Measurements from ENCODE around the gene DCDC2B.

DCDC2B gene

DNA sequence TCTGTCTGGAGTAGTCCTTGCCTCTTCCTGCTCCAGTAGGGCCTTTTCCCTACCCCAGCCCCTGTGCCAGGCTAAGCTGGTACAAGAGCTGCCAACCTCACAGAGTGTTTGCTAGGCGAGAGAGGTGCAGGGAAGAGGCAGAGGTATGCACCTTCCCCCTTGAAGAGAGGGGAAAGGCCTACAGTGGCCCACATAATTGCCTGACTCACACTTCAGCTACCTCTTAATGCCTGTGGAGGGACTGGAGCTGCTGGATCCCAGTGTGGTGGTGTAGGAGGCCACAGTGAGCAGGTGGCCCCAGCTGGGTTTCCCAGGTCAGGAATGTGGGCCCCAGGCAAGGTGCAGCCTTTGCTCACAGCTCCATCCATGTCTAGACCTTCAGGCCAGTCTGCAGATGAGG is 11.8 kb upstream of the DCDC2B start:
- no peak for DNase-seq

DNA sequence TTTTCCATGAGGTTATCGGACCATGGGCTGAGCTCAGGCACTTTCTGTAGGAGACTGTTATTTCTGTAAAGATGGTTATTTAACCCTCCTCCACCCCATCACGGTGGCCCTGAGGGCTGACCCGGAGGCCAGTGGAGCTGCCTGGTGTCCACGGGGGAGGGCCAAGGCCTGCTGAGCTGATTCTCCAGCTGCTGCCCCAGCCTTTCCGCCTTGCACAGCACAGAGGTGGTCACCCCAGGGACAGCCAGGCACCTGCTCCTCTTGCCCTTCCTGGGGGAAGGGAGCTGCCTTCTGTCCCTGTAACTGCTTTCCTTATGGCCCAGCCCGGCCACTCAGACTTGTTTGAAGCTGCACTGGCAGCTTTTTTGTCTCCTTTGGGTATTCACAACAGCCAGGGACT is 11.1 kb upstream of the DCDC2B start:
- no peak for DNase-seq

DNA sequence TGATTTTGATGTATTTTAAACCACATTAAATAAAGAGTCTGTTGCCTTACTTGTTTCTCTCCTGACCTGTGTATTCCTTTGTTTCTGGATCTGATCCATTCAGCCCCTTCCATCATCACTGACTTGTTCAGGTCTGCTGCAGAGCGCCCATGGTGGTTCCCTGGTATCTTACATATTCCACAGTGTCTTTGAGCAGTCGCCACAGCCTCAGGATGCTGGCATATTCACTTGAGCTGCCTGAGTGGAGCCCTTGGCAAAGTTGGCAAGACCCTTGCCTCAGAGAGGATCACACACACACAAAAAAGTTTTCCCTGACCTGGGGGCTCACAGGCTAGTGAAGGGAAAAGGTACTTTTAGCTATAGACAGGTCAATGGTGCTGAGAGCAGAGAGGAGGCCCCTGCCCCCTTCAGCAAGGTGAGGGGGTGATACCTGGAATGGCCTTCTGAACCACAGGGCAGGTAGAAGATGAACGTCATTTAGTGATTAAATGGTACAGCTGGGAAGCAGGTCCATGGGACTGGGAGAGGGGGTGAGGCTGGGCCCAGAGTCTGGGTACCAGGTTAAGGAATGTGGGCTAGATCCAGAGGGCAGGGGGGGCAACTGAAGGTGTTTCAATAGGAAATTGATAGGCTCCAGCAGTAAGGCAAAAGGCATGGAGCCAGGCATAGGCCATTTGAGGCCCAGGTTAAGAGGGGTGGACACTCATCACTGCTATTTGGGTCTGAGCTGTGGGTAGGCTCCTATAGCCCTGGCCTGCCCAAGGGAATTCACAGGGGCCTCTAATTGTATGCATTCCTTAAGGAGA is 10.4 kb upstream of the DCDC2B start:
- DNase-seq = no peak

DNA sequence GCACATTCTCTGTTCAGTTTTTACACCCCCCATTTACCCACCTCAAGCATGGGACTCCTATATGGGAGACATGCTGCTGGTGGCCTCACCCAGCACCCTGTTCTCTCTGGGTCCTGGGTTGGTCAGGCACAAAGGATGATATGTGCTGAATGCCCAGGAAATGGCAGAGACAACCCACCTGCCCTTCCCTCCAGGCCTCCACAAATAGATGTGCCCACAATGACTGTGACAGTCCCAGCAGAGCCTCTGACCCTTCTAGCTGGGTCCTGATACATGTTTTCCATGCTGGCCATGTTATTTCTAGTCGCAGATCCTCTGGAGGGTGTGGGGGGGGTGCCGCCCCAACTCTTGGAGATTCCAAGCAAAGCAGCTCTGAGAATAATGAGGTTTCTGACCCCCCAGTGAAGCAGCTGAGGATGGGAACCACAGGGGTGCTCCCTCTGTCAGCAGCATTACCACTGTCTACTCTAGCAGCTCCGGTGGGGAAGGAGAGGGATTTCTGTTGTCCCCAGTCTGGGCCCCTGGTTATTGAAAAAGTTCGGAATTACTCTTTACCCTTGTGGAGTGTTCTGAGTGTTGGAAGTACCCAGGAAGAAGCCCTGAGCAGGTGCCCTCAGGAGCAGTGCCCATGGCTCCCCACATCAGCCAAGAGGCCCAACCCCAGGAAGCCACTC is 9.7 kb upstream of the DCDC2B start:
- DNase-seq = no peak

DNA sequence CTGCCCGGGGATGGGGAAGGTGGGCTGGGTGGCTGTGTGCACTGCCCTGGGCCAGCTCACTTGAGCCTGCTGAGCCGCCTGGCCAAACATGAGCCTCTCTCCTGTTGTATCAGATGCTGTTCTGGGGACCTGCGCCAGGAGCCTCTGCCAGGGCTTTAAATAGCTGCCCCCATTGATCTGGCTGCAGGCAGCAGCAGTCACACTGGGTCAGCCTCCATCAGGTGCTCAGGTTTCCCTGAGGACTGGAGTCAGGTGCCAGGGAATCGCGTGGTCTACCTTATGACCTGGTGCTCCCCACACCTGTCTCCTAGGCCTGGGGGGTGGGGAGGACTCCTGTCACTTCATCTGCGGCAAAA is 9.2 kb upstream of the DCDC2B start:
- no peak for DNase-seq

DNA sequence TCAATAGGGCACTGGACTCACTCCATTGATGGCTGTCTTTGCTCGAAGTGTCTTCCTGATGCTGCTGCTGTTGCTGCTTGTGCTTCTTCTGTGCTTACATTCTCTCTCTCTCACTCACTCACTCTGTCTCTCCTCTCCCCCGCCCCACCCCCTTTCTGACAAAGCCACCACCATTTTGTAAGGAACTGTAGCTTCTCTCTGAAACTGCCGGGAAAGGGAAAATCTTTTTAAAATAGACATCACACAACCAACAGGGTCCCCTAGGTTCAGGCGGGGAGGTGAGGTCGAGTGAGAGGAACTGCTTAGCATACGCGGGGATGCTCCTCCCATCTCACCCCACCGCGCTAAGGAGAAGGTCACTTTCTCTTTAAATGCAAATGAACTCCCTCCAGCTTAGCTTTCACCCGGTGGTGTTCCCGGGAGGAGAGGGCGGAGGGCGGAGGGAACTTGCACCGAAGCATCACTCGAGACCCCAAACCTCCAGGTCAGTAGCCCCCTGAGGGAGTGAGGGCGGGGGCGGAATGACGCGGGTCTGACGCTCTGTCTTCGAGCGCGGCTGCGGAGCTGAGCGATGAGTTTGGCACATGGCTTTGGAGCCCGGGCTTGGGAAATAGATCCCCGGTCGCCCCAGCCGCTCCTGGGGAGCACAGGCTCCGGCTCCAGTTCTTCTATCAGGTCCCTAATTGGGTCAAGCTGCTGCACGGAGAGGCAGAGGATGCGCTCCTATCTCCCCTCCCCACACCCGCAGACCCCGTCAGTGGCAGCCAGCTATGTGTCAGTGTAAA is 8.5 kb upstream of the DCDC2B start, which contains the start of gene CCDC28B:
Gene CCDC28B (plus strand): TSS at position 370 of the 785 bp plus-strand sequence. CDS start 1,341 bp downstream, outside the sequence.
- peak; percentile 57 for DNase-seq

DNA sequence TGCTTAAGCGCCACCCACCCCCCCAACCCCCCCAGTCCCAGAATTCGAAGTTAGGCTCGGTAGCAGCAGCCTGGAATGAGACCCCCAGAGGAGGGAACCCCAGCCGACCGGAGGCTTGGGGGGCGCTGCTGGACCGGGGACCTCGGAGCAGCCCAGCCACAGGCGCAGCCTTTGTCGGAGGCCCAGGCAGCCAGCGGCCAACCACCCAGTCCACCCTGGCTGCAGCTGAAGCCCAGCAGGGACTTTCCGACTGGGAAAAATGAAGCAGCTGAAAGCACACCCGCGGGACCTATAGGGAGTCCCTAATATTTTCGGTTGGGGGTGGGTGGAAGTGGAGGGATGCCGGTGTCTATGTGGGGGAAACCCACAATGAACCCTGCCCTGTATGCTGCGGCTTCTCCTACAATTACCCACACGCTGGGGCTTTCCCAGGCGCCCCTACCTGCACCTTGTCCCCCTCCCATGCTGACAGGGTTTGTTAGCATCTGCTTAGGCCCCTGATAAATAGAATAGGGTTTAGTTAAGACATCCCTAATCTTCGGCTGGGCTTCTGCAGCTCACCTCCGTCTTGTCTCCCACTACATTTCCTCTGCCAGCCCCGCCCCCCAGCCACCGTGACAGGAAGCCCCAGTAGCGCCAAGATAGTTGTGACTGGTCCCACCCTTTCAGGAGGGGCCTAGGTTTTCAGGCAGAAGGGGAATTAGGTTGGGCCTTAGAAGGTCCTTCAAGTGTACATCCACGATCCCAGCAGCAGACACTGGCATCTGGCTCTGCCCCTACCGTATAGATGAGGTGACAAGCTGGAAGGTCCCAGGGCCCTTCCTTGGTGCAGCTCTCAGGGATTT is 7.7 kb upstream of the DCDC2B start:
- peak; percentile 75 for DNase-seq

DNA sequence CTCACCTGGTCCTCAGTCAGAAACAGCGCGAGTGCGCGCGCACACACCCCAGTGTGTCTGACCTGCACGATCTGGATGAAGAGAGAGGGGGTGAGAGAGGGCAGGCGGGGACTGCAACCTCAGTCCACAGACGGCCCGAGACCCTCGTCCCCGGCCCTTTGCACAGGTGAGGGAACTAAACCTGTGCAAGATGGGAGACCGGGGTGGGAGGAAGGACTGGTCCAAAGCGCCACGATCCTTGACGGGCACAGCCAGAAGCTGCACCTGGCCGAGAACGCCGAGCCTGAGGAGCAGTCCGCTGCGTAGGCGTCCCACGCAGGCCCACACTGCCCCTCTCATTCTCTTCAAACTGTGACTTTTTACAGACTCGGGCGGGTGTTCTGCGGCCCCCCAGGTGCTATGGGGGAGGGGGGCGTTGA is 3.9 kb upstream of the DCDC2B start:
- DNase-seq = no peak

DNA sequence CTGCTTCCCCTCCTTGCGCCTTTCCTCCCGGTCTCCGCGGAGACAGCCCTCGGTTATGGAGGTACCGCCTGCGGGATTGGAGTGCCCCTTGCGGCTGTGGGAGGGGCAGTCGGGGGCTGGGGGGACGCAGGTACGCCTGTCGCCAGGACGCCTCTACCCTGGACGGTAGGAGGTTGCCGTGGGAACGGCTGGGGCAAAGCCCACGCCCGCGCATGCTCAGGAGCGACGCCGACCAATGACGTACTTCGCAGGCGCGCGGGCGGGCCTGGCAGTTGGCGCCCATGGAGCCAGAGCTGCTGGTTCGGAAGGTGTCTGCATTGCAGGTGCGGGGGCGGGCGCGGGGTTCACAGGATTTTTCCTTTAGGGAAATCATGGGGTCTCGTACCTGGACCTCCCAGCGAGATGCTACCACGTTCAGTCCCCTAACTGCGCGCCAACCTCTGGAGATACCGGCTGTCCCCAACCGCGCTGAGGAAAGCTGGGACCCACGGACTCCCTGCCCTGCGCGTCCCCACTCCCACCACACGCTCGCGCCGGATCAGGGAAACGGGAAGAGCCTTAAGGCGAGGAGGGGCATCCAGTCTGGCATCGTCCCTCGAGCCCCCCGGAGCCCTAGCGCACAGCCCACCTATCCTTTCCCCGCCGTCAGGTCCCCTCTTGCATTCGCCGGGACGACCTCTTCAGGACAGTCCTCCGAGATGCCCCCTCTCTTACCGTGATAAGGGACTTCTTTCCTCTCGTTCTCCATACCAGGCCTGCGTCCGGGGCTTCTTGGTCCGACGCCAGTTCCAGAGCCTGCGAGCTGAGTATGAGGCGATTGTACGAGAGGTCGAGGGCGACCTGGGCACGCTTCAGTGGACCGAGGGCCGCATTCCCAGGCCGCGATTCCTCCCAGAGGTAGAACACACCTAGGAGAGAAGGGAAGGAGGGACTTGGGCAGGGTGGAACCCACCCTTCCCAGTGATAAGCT is 3.2 kb upstream of the DCDC2B start, which contains the start of gene IQCC:
Gene IQCC (plus strand): TSS at position 271 of the 970 bp plus-strand sequence. CDS start 11 bp downstream, at position 282.
- DNase-seq = peak; percentile 83

DNA sequence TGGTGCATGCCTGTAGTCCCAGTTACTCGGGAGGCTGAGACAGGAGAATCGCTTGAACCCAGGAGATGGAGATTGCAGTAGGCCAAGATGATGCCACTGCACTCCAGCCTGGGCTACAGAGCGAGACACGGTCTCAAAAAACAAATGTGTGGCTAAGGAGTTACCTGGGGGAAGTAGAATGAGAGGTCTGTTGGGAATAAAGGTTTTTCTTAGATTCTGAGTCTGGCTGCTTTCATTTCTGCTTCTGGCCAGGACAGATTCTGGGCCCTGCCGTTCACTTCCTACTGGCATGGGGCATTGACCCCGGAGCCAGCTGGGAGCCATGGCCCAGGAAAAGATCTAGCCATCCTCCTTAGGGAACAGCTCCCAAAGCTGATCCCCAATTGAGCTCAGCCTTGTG is 420 bp upstream of the DCDC2B start:
- DNase-seq = no peak

DNA sequence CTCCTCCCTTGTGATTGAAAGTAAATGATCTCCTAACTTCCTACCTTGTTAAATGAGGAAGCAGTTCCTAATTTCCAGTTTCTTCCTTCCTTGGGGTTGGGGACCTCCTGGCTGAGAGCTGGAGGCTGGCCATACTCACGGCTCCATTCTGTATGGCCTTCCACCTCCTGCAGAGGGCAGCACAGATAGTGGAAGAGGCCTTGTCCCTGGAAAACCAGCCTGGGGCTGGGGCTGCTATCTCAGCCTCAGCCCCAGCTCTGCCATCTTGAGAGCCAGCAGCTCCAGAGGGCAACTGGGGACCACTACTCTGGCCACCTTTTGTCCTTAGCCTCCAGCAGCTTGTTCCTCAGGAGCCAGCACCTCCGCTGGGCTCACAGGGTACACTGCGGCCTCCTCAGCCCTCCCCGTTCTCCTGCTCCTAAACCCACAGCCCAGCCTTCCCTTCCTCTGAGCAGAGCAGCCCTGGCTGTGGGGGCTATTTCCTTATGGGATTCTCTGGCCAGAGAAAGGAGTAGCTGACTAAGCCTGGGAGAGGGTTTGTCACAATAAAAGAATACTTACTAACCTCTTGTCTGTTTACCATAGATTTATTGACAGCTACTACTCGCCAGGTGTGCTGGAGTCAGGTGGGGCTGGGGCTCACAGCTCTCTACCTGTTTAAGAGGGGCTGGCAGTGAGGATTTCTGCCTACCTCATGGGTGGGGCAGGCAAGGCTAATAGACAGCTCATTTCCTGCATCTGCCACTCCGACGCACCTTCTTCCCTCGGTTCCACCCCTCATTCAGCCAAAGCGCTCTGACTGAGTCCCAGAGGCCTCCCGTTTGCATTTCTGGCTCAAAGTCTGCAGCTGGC is 7.0 kb downstream of the DCDC2B start:
- DNase-seq = peak; percentile 40

DNA sequence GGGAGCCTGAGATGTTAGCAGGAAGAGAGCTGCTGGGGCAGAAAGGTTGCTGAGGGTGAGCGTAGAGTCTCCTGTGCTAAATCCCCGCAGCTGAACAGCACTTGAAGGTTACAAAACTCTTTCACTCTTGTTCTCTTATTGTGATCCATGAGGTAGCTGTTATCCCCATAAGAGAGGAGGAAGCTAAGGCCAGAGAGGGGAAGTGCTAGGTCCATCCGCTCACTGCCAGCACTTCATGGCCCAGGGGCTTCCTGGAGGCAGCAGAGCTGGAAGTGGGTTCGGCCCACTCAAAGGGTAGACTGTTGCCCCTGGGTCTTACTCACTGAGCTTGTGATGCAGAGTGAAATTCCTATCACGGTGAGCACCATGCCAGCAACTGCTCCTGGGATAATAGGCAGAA is 7.7 kb downstream of the DCDC2B start:
- DNase-seq = no peak

DNA sequence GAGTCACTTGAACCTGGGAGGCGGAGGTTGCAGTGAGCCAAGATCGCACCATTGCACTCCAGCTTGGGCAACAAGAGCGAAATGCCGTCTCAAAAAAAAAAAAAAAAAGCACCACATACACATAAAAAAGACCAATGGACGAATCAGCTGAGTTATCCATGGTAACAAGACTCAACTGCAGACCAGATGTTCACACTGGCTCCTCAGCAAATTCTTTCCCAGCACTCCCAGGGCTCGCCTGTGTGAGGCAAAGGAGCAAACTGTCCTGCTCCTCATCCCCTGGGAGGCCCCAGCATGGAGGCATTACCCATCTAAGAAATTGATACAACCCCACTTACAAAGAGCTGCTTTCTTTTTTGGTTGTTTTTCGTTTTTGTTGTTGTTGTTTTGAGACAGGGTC is 10.1 kb downstream of the DCDC2B start:
- no peak for DNase-seq

DNA sequence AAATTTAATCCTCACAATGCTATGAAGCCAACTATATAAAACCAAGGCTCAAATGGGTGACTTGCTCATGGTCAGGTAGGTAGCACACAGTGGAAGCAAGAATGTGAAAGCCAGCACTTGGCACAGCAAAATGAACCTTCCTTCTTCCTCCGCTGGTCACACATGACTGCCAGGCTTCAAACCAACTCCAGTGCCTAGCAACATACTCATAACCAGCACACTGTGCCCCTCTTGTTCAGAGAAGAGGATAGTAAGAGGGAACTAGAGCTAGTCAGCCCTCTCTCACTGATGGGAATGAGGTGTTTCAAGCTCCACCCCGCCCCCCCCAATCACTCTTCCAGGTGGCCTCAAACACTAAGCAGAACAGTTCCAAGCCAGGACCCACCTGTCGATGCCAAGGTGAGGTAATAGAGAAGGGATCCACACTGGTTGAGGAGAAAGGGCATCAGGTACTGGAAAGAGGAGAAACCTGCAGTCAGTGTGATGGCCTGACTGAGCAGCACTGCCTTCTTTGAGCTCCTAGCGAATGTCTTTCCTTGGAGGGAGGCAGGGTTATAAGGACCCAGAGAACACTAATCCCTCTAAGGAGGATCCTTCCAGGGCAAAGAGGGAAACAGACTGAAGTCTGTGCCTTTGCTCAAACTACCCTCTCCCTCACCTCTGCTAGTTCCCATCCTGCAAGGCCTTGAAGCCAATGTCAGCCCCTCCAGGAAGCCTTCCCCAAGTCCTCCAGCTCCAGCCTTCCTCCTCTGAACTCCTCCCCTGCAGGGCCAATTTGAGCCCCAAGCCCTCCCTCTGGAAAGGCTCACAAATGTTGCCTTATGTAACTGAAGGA is 12.1 kb downstream of the DCDC2B start:
- no peak for DNase-seq

DNA sequence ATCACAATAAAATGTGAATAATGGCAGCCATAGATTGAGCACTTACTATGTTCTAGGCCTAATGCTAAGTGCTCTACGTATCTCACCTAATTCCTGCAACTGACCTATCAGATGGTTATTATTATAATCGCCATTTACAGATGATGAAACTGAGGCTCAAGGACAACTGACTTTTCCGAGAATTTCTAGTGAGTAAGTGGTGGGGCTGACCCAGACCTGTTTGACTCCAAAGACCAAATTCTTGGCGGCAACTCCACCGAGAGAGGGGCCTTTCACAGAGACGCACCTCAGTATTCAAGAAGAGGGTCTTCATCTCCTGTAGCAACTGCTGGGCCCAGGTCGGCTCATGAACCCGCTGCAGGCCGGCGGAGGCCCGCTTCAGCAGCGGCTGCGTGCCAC is 12.7 kb downstream of the DCDC2B start:
- DNase-seq = no peak

DNA sequence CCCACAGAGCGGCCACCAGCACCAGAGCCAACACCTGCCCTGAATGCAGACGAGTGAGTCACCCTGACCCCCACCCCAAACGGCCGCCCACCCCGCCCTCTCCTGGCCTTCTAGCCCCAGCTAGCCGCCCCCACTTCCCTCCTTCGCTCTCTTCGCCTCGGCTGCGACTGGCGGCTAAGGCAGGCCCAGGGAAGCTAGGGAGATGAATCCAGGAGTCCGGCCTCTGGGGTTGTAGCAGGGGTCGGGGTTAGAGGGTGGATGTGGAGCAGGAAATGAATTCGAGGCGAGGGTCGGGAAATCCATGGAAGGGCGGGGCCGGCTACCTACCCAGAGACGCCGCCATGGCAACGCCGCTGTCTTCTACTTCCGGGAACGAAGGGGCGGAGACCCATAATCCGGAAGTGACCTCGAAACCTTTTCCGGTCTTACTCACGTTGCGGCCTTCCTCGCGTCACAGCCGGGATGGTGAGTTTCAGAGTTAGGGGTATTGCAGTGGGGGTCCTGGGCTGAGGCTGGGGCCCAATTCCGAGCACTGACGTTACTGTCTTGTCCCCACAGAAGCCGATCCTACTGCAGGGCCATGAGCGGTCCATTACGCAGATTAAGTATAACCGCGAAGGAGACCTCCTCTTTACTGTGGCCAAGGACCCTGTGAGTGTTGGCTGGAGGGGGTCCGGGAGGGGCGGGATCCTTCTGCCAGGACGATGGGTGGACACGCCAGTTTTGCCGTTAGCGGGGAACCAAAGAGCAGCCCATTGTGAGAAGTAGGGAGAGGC is 13.3 kb downstream of the DCDC2B start, which contains the start of the genes EIF3I and TMEM234:
Gene EIF3I (plus strand): TSS at position 428 of the 776 bp plus-strand sequence. CDS start 35 bp downstream, at position 463.
Gene TMEM234 (minus strand): TSS at position 374 of the 776 bp plus-strand sequence. CDS start 31 bp downstream, at position 343.
- peak; percentile 87 for DNase-seq

DNA sequence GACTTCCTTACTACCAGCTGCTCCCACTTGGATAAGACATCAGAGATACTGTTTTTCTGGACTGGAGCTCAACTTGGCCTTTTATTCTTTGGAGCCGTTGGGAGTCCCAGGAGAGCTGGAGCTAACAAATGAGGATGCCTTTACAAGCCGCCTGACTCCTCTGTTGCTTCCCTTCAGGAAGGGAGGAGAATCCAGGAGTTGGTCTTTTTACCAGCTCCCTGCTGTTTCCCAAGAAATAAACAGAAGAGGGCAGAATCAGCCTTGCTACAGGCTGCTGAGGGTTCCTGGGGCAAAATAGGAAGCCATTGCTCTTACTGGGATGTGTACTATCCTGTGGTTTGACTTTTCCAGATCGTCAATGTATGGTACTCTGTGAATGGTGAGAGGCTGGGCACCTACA is 14.8 kb downstream of the DCDC2B start:
- DNase-seq = no peak

DNA sequence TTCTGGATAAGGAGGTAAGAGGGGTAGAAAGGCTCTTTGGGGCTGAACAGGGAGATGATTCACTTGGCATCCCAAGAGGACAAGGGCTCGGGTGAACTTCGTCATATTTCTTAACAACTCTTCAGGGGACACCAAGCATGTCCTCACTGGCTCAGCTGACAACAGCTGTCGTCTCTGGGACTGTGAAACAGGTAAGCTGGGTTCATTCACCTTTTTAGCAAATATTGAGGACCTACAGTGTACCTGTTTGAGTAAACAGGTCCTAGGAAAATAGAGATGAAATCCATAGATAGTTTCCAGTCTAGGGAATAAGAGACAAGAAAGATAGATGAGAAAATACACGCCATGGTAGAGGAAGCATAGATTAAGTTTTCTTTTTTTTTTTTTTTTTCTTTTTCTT is 15.4 kb downstream of the DCDC2B start:
- no peak for DNase-seq
